GM23248 (cell line): Measurements from ENCODE around the gene MPHOSPH6. TPM values are rescaled to one million over a fixed set of nuclear protein-coding genes. Genes with fewer than 3 reads are reported as not detected.

ENCODE experiments used
- DNase-seq: peaks from one replicate; pipeline ENCODE4 v3.0.0-alpha.2; 2015
- H2AFZ ChIP-seq: fragments of 200-600 bp; sonication (generic); 2 replicates; pipeline ENCODE4 v1.6.1; 2016; ENCODE audit warnings: antibody characterized with exemption
- H3F3A ChIP-seq: fragments of 200-600 bp; sonication (generic); 2 replicates; pipeline ENCODE4 v1.6.1; 2016; ENCODE audit warnings: mild to moderate bottlenecking, antibody characterized with exemption, mixed run types; ENCODE audit not compliant: insufficient read depth
- H3K27ac ChIP-seq: fragments of 200-600 bp; sonication (generic); 2 replicates; pipeline ENCODE4 v1.5.1; 2016; ENCODE audit warnings: mild to moderate bottlenecking
- H3K27me3 ChIP-seq: fragments of 200-600 bp; sonication (generic); replicated peaks from 2 replicates; pipeline ENCODE4 v1.6.1; 2016; ENCODE audit warnings: mild to moderate bottlenecking; ENCODE audit not compliant: insufficient read depth
- H3K36me3 ChIP-seq: fragments of 200-600 bp; sonication (generic); 2 replicates; pipeline ENCODE4 v1.6.1; 2016; ENCODE audit warnings: low read depth, mild to moderate bottlenecking
- H3K4me1 ChIP-seq: fragments of 200-600 bp; sonication (generic); 2 replicates; pipeline ENCODE4 v1.6.1; 2016; ENCODE audit warnings: mild to moderate bottlenecking; ENCODE audit not compliant: insufficient read depth
- H3K4me2 ChIP-seq: fragments of 200-600 bp; sonication (generic); one replicate; pipeline ENCODE4 v1.6.1; 2016; ENCODE audit warnings: mild to moderate bottlenecking; ENCODE audit not compliant: unreplicated experiment
- H3K4me3 ChIP-seq: fragments of 200-600 bp; sonication (generic); 2 replicates; pipeline ENCODE4 v1.5.1; 2016; ENCODE audit warnings: mild to moderate bottlenecking
- H3K79me2 ChIP-seq: fragments of 200-600 bp; sonication (generic); 2 replicates; pipeline ENCODE4 v1.6.1; 2016; ENCODE audit warnings: mild to moderate bottlenecking; ENCODE audit not compliant: insufficient read depth
- H3K9ac ChIP-seq: fragments of 200-600 bp; sonication (generic); 2 replicates; pipeline ENCODE4 v1.6.1; 2016; ENCODE audit warnings: mild to moderate bottlenecking
- H3K9me2 ChIP-seq: fragments of 200-600 bp; sonication (generic); 2 replicates; pipeline ENCODE4 v1.6.1; 2016; ENCODE audit warnings: mixed run types, mild to moderate bottlenecking, moderate library complexity; ENCODE audit not compliant: insufficient read depth
- H3K9me3 ChIP-seq: fragments of 200-600 bp; sonication (generic); one replicate; pipeline ENCODE4 v1.6.1; 2017; ENCODE audit warnings: low read depth
- H4K20me1 ChIP-seq: fragments of 200-600 bp; sonication (generic); 2 replicates; pipeline ENCODE4 v1.6.0; 2016; ENCODE audit not compliant: insufficient read depth
- EZH2 ChIP-seq: fragments of 200-600 bp; sonication (generic); IDR thresholded peaks from 2 replicates; pipeline ENCODE4 v1.6.1; 2018; ENCODE audit warnings: antibody characterized with exemption, mild to moderate bottlenecking; ENCODE audit not compliant: insufficient read depth, poor library complexity, severe bottlenecking
- EZH2phosphoT487 ChIP-seq: fragments of 200-600 bp; sonication (generic); IDR thresholded peaks from 2 replicates; pipeline ENCODE4 v1.6.1; 2018; ENCODE audit warnings: antibody characterized with exemption, moderate library complexity, mild to moderate bottlenecking, low read depth; ENCODE audit not compliant: insufficient read depth
- WGBS, 2 experiments: methylation state at CpG; one replicate each; pipeline ENCODE4 v1.1.6; 2015 to 2017; ENCODE audit warnings: low lambda C conversion rate in 2 of 2, low coverage in 1 of 2; ENCODE audit errors: missing lambda C conversion rate in 2 of 2; 5-methylcytosine and 5-hydroxymethylcytosine counted together
- in situ Hi-C: fragments of 300-500 bp; cut with MboI; formaldehyde crosslinking; loops from 2 replicates; pipeline ENCODE4 v1.15.0; 2020
- polyA plus RNA-seq: library from polyadenylated mRNA; unstranded; fragments of >200 nt; fragmentation: Nextera tagmentation; extraction: Ambion mirVana; gene quantifications from 2 replicates; pipeline ENCODE4 v1.2.1, GENCODE V29; 2016
- total RNA-seq: library from RNA; depleted of rRNA; stranded (reverse); fragments of >200 nt; shearing (Covaris generic); gene quantifications from 2 replicates; pipeline ENCODE4 v1.2.3, GENCODE V29; 2014

Gene MPHOSPH6
- total and polyA plus RNA-seq, 2 experiments from 2014 or later: 33.5 to 34.9 TPM

- no peak for DNase-seq
- Histone ChIP-seq H3K36me3 (no peaks in the 10 kb centered on the region), H3K4me3 (no peak overlapping the region), H3K9ac (no peak overlapping the region), H3K79me2 (no peaks in the 10 kb centered on the region), H3K27me3 (no peaks in the 10 kb centered on the region), H3K9me2 (no peaks in the 10 kb centered on the region), H3F3A (no peaks in the 10 kb centered on the region), H4K20me1 (no peaks in the 10 kb centered on the region), H3K27ac (no peak overlapping the region), H3K4me2 (no peak overlapping the region), H2AFZ (no peak overlapping the region), H3K9me3 (no peaks in the 10 kb centered on the region), H3K4me1 (no peaks in the 10 kb centered on the region)
- in situ Hi-C loops: no loop called here
- no peak for TF ChIP-seq EZH2phosphoT487
Measured at GRCh38 chr16:82185012-82185411, 15.0 kb upstream of the MPHOSPH6 start.

- no peak overlapping the region for H3K27ac ChIP-seq
- no peaks in the 10 kb centered on the region for H3K79me2 ChIP-seq
- no peak overlapping the region for H3K9ac ChIP-seq
- H3K9me3 ChIP-seq: no peaks in the 10 kb centered on the region
- H3K4me2 ChIP-seq: no peak overlapping the region
- no peak overlapping the region for H2AFZ ChIP-seq
- H3K36me3 ChIP-seq: no peaks in the 10 kb centered on the region
- no peaks in the 10 kb centered on the region for H3K9me2 ChIP-seq
- TF ChIP-seq EZH2 (no peak), EZH2phosphoT487 (no peak)
- no peak overlapping the region for H3K4me3 ChIP-seq
- no peaks in the 10 kb centered on the region for H4K20me1 ChIP-seq
- no peaks in the 10 kb centered on the region for H3K4me1 ChIP-seq
- DNase-seq: no peak
- 63 to 71% methylated on average over 5 of the region's 5 CpGs for WGBS, 2 experiments
- no peaks in the 10 kb centered on the region for H3K27me3 ChIP-seq
- H3F3A ChIP-seq: no peaks in the 10 kb centered on the region
- in situ Hi-C loops: no loop called here
Measured at GRCh38 chr16:82184213-82184612, 14.2 kb upstream of the MPHOSPH6 start.

GRCh38 chr16:82183004-82183397, 13.0 kb upstream of the MPHOSPH6 start:
- H3K9ac ChIP-seq: no peak overlapping the region
- no peak overlapping the region for H3K27ac ChIP-seq
- no peaks in the 10 kb centered on the region for H3K27me3 ChIP-seq
- H4K20me1 ChIP-seq: no peaks in the 10 kb centered on the region
- 96 to 97% methylated on average over 1 of the region's 1 CpG for WGBS, 2 experiments
- in situ Hi-C loops: no loop called here
- no peak overlapping the region for H2AFZ ChIP-seq
- H3K9me3 ChIP-seq: no peaks in the 10 kb centered on the region
- H3K36me3 ChIP-seq: no peaks in the 10 kb centered on the region
- no peaks in the 10 kb centered on the region for H3K79me2 ChIP-seq
- H3K4me2 ChIP-seq: no peak overlapping the region
- H3K9me2 ChIP-seq: no peaks in the 10 kb centered on the region
- no peak for DNase-seq
- TF ChIP-seq EZH2 (no peak), EZH2phosphoT487 (no peak)
- no peaks in the 10 kb centered on the region for H3F3A ChIP-seq
- no peaks in the 10 kb centered on the region for H3K4me1 ChIP-seq
- H3K4me3 ChIP-seq: no peak overlapping the region

GRCh38 chr16:82182266-82183003, 12.4 kb upstream of the MPHOSPH6 start:
- H3K9me2 ChIP-seq: no peaks in the 10 kb centered on the region
- H3K4me3 ChIP-seq: no peak overlapping the region
- no peak overlapping the region for H3K27ac ChIP-seq
- no peaks in the 10 kb centered on the region for H4K20me1 ChIP-seq
- H3F3A ChIP-seq: no peaks in the 10 kb centered on the region
- H2AFZ ChIP-seq: no peak overlapping the region
- 85 to 87% methylated on average over 4 of the region's 4 CpGs for WGBS, 2 experiments
- in situ Hi-C loops: no loop called here
- H3K27me3 ChIP-seq: no peaks in the 10 kb centered on the region
- no peak for DNase-seq
- no peaks in the 10 kb centered on the region for H3K79me2 ChIP-seq
- TF ChIP-seq EZH2: no peak
- no peak for TF ChIP-seq EZH2phosphoT487
- H3K9ac ChIP-seq: no peak overlapping the region
- no peaks in the 10 kb centered on the region for H3K9me3 ChIP-seq
- H3K4me1 ChIP-seq: no peaks in the 10 kb centered on the region
- H3K4me2 ChIP-seq: no peak overlapping the region
- H3K36me3 ChIP-seq: no peaks in the 10 kb centered on the region
